ENCODE measurements around the gene DUOX2.

Gene DUOX2

GRCh38 chr15:45132844-45133560 is 19.0 kb upstream of the DUOX2 start:
- ChIA-PET CTCF (interaction anchor here (0.7 kb wide), 1 partner anchor 15 kb away, joined by 3 read pairs; no protein-coding TSS in a partner anchor), POLR2A (no interaction called here)
- DNase-seq (ENCODE audit: extremely low spot score) = no peak
- no peak for TF ChIP-seq BHLHE40 (IDR thresholded peaks at IDR 0.05; ENCODE audit: borderline replicate concordance)
- no peak for TF ChIP-seq SUZ12 (IDR thresholded peaks at IDR 0.05)
- TF ChIP-seq FOXM1 (IDR thresholded peaks at IDR 0.05; ENCODE audit: borderline replicate concordance) = no peak
- no peak for TF ChIP-seq FOXK2 (IDR thresholded peaks at IDR 0.05)
- no peak for TF ChIP-seq HDGF (IDR thresholded peaks at IDR 0.05; ENCODE audit: borderline replicate concordance)
- TF ChIP-seq PKNOX1 (IDR thresholded peaks at IDR 0.05) = no peak
- no peak for TF ChIP-seq FOXA1 (IDR thresholded peaks at IDR 0.05)
- no peak for TF ChIP-seq LEF1 (IDR thresholded peaks at IDR 0.05; ENCODE audit: borderline replicate concordance)
- TF ChIP-seq SP1 (IDR thresholded peaks at IDR 0.05) = no peak
- TF ChIP-seq NFRKB (IDR thresholded peaks at IDR 0.05) = no peak
- TF ChIP-seq ARNT (IDR thresholded peaks at IDR 0.05) = no peak
- TF ChIP-seq ZNF384 (IDR thresholded peaks at IDR 0.05) = no peak
- no peak for TF ChIP-seq TARDBP (IDR thresholded peaks at IDR 0.05)
- no peak for TF ChIP-seq CTBP1 (IDR thresholded peaks at IDR 0.05; ENCODE audit: borderline replicate concordance)
- no peak for TF ChIP-seq L3MBTL2 (conservative IDR thresholded peaks at IDR 0.05)
- TF ChIP-seq ELF4 (IDR thresholded peaks at IDR 0.05) = no peak

GRCh38 chr15:45131510-45131909 is 17.5 kb upstream of the DUOX2 start:
- POLR2A ChIA-PET = no interaction called here
- CTCF ChIA-PET = no interaction called here

GRCh38 chr15:45130291-45131000 is 16.5 kb upstream of the DUOX2 start:
- ChIA-PET CTCF (no interaction called here), POLR2A (no interaction called here)
- TF ChIP-seq FOXM1 (IDR thresholded peaks at IDR 0.05; ENCODE audit: borderline replicate concordance) (no peak), ELF4 (IDR thresholded peaks at IDR 0.05) (no peak), BHLHE40 (IDR thresholded peaks at IDR 0.05; ENCODE audit: borderline replicate concordance) (no peak), ARNT (IDR thresholded peaks at IDR 0.05) (no peak), LEF1 (IDR thresholded peaks at IDR 0.05; ENCODE audit: borderline replicate concordance) (no peak), PKNOX1 (IDR thresholded peaks at IDR 0.05) (no peak), NFRKB (IDR thresholded peaks at IDR 0.05) (no peak), TARDBP (IDR thresholded peaks at IDR 0.05) (no peak), HDGF (IDR thresholded peaks at IDR 0.05; ENCODE audit: borderline replicate concordance) (no peak), CTBP1 (IDR thresholded peaks at IDR 0.05; ENCODE audit: borderline replicate concordance) (no peak), ZNF384 (IDR thresholded peaks at IDR 0.05) (no peak), SUZ12 (IDR thresholded peaks at IDR 0.05) (no peak), L3MBTL2 (conservative IDR thresholded peaks at IDR 0.05) (no peak), FOXA1 (IDR thresholded peaks at IDR 0.05) (no peak), FOXK2 (IDR thresholded peaks at IDR 0.05) (no peak), SP1 (IDR thresholded peaks at IDR 0.05) (no peak)
- no peak for DNase-seq (ENCODE audit: extremely low spot score)

More at GRCh38 chr15:45131510-45131909, 17.5 kb upstream of the DUOX2 start:
- TF ChIP-seq L3MBTL2 (conservative IDR thresholded peaks at IDR 0.05) = no peak
- no peak for TF ChIP-seq NFRKB (IDR thresholded peaks at IDR 0.05)
- TF ChIP-seq TARDBP (IDR thresholded peaks at IDR 0.05) = no peak
- TF ChIP-seq PKNOX1 (IDR thresholded peaks at IDR 0.05) = no peak
- no peak for TF ChIP-seq BHLHE40 (IDR thresholded peaks at IDR 0.05; ENCODE audit: borderline replicate concordance)
- TF ChIP-seq FOXA1 (IDR thresholded peaks at IDR 0.05) = no peak
- TF ChIP-seq SUZ12 (IDR thresholded peaks at IDR 0.05) = no peak
- no peak for TF ChIP-seq LEF1 (IDR thresholded peaks at IDR 0.05; ENCODE audit: borderline replicate concordance)
- TF ChIP-seq CTBP1 (IDR thresholded peaks at IDR 0.05; ENCODE audit: borderline replicate concordance) = no peak
- no peak for TF ChIP-seq ELF4 (IDR thresholded peaks at IDR 0.05)
- DNase-seq (ENCODE audit: extremely low spot score) = no peak

GRCh38 chr15:45129651-45130129 is 15.7 kb upstream of the DUOX2 start, which contains the start of the genes DUOX1 and DUOXA1:
TSS of gene DUOX1 (plus strand) at chr15:45129994. CDS start at chr15:45131967, 1,973 bp downstream.
TSS of gene DUOXA1 (minus strand) at chr15:45129879. CDS start at chr15:45123014, 6,865 bp downstream.
- ChIA-PET POLR2A (no interaction called here), CTCF (no interaction called here)
- no peak for TF ChIP-seq ZNF384 (IDR thresholded peaks at IDR 0.05)
- TF ChIP-seq ARNT (IDR thresholded peaks at IDR 0.05) = no peak
- no peak for TF ChIP-seq LEF1 (IDR thresholded peaks at IDR 0.05; ENCODE audit: borderline replicate concordance)
- no peak for TF ChIP-seq ELF4 (IDR thresholded peaks at IDR 0.05)
- no peak for TF ChIP-seq HDGF (IDR thresholded peaks at IDR 0.05; ENCODE audit: borderline replicate concordance)
- no peak for TF ChIP-seq FOXA1 (IDR thresholded peaks at IDR 0.05)
- TF ChIP-seq PKNOX1 (IDR thresholded peaks at IDR 0.05) = no peak
- TF ChIP-seq L3MBTL2 (conservative IDR thresholded peaks at IDR 0.05) = no peak
- DNase-seq (ENCODE audit: extremely low spot score) = no peak
